GM19328 (cell line): ENCODE results near the gene FRMD4B.

Experiments
- ATAC-seq: cut with Tn5 transposase; IDR thresholded peaks from one replicate; pipeline ENCODE4 v1.9.1; 2021; ENCODE audit warnings: mild to moderate bottlenecking, moderate library complexity; ENCODE audit not compliant: unreplicated experiment

FRMD4B gene

GRCh38 chr3:69210068-69210730 is 175.7 kb downstream of the FRMD4B start:
- no peak for ATAC-seq

DNA sequence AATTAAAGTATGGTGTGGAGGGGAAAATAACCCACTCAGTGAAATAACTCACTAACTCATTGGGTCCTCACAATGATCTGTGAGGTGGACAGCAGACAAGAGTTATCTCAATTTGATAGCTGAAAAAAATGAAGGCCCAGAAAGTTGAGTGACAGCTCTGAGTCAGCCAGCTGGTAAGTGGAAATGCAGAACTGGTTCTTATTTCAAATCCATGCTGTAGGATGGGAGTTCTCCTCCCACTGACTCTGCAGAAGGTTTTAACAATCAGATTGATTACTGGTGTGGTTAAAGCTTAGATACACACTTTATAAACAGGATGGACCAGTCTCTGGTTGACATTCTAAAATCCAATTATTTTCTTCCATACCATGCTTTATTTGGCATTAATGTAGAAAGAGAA is 176.5 kb downstream of the FRMD4B start:
- no peak for ATAC-seq

- no peak for ATAC-seq
These were observed 178.9 kb downstream of the FRMD4B start for GRCh38 chr3:69207031-69207430.

DNA sequence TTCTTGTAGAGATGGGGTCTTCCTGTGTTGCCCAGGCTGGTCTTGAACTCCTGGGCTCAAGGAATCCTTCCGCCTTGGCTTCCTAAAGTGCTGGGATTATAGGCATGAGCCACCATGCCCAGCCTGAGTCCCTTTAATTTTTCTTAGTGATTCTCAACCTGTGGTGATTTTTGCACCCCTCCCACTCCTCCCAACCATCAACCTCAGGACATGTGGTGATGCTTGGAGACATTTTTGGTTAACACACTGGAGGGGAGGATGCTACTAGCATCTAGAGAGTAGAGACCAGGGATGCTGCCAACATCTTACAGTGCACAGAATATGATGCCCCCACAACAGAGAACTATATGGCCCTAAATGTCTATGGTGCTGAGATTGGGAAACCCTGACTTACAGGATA is 180.5 kb downstream of the FRMD4B start:
- ATAC-seq, result no peak

- ATAC-seq, result peak; percentile 78
These were observed 181.5 kb downstream of the FRMD4B start for GRCh38 chr3:69204315-69204957.

- peak; percentile 8 for ATAC-seq
These were observed 182.1 kb downstream of the FRMD4B start for GRCh38 chr3:69203631-69204314.

DNA sequence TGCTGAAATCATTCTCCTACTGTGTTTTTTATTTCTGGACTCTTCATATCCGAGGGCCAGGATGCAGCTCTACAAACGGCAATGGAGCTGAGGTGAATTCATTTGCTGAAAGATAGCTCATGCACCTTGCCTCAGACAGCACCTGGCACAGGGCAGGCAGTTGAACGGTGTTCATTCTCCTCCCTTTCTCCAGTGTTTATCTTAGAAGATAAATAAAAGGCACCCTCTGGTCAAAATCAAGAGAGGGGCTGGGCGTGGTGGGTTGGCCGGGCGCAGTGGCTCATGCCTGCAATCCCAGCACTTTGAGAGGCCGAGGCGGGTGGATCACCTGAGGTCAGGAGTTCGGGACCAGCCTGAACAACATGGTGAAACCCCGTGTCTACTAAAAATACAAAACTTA is 184.2 kb downstream of the FRMD4B start:
- ATAC-seq, result no peak

GRCh38 chr3:69200384-69201068 is 185.4 kb downstream of the FRMD4B start:
- ATAC-seq, result no peak

GRCh38 chr3:69199942-69200341 is 185.9 kb downstream of the FRMD4B start:
- no peak for ATAC-seq

GRCh38 chr3:69197922-69198530 is 187.9 kb downstream of the FRMD4B start:
- ATAC-seq, result no peak

- ATAC-seq, result no peak
These were observed 188.4 kb downstream of the FRMD4B start for GRCh38 chr3:69197455-69197854.

DNA sequence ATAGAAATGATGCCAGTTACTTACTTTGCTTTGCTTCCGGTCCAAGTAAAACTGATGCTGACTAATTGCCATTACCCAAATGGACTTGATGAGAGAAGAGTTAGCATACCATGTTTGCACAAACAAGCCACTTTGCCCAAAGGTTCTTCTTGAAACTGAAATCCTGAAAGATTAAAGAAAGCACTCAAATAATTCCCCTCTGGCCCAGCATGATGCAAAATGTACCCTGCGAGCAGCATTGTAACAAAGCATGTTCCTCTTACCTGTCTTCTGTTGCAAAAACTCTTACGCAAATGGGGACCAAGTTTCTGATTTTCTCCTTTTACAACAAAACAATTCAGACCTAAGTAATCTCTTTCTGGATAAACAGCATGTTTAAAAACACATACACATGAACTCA is 189.0 kb downstream of the FRMD4B start:
- ATAC-seq, result no peak

GRCh38 chr3:69194431-69195165 is 191.3 kb downstream of the FRMD4B start:
- no peak for ATAC-seq

GRCh38 chr3:69193749-69194148 is 192.1 kb downstream of the FRMD4B start:
- ATAC-seq, result no peak

DNA sequence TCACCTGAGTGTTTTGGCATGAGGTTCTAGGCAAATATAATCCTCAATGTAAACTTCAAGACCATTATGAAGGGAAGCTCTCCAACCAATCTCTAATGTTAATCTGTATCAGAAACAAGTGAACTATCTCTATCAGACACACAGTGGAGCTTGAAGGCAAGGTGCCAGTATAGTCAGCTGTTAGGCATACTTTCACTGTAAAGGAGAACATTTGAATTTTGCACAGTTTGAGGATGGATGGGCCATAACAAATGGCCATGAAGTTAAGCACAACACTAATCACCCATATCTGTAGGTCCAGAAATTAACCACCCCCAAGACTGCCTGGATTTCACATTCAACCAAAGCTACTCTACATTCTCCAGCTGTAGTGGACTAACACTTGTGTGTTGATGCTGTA is 194.4 kb downstream of the FRMD4B start:
- ATAC-seq, result no peak

GRCh38 chr3:69189487-69189886 is 196.4 kb downstream of the FRMD4B start:
- ATAC-seq, result no peak

DNA sequence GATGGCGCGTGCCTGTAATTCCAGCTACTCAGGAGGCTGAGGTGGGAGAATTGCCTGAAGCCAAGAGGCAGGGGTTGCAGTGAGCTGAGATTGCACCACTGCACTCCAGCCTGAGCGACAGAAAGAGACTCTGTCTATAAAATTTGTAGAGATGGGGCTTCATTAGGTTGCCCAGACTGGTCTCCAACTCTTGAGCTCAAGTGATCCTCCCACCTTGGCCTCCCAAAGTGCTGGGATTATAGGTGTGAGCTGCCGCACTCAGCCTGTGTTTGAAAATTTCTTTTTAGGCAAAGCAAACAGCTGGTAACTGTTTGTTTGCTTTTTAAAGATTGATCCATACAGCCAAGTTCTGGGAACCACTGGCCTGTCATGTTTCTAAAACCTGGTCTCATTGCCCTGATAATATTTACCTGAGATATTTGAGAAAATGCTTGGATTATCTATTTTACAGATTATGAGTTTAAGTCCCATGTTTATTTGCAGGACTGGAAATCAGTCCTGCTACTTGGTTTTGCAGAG is 199.3 kb downstream of the FRMD4B start:
- ATAC-seq, result no peak

DNA sequence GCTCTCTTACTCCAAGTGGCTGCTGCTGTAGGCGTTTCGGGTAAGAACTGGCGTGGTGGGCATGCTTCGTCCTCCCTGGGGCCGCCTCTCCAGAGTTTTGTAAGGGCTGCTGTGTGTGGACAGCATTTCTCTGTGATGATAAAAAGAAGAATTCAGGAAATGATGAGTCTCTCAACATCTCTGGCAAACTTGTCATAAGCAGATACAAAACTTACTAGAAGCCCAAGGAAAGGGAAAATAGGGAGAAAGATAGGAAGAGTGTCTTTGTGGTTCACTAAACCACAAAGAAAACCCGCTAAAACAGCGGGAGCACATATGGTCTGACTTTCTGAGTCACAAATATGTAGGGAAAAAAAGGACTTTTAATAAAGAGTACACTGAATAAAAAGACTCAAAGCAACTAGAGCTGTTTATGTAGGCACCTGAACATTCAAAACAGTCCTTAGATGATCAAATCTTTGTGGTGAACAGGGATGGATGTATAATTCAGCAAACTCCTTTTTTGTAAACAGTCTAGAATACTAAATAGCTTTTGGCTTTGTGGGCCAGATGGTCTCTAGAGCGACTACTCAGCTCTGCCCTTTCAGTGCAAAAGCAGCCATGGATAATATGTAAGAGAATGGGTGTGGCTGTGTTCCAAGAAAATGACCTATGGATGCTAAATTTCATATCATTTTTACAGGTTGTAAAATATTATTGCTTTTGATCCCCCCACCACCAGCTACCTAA is 203.1 kb downstream of the FRMD4B start:
- ATAC-seq, result no peak

DNA sequence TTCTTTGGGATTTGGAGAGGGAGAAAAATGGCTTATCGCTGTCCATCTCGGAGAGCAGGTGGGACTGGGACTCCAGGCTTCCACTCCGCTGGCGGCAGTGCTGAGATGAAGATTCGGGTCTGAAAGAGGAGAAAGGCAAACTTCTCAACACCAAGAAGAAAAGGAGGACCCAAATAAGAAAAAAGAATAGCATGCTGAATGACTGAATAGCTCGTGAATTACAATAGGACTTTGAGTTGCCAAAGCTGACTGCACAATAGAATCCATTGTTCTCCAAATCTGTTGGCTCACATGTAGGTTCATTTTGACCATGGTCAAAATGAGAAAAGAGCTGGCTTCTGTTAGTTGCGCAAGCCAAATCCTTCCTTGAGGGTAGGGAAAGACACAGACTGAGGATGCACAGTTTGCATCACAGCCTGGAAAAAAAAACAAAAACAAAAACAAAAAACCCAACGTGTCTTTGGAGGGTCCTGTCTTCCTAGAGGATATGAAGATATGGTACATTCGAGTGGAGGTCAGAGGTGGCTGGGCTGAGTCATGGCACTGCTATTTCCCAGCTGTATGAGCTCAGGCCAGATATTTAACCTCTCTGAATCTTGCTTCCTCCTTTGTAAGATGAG is 204.2 kb downstream of the FRMD4B start:
- no peak for ATAC-seq
